ENCODE results near the gene FRAS1.
A peak's percentile ranks its signal among the peaks of the same experiment; 100 is the strongest.

DNA sequence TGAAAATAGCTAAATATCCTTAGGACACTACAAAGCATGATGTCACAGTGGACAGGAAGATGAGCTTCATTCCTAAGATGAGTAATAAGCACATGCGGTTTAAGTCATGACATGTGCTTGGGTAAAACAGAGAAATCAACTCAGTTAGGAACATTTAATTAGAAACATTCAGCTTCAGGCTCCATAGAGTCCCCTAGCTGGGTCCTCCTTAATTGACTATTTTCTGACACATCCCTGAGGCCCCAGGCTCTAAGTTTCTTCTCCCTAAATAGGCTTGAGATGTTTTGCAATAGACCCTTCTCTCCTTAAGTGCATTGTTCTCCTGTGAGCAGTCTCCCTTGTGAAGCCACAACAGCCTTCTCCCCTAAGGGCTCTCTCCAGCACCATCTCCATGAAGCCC, 424.1 kb downstream of the FRAS1 start:
- TF ChIP-seq, protein P1, sequence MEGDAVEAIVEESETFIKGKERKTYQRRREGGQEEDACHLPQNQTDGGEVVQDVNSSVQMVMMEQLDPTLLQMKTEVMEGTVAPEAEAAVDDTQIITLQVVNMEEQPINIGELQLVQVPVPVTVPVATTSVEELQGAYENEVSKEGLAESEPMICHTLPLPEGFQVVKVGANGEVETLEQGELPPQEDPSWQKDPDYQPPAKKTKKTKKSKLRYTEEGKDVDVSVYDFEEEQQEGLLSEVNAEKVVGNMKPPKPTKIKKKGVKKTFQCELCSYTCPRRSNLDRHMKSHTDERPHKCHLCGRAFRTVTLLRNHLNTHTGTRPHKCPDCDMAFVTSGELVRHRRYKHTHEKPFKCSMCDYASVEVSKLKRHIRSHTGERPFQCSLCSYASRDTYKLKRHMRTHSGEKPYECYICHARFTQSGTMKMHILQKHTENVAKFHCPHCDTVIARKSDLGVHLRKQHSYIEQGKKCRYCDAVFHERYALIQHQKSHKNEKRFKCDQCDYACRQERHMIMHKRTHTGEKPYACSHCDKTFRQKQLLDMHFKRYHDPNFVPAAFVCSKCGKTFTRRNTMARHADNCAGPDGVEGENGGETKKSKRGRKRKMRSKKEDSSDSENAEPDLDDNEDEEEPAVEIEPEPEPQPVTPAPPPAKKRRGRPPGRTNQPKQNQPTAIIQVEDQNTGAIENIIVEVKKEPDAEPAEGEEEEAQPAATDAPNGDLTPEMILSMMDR (IDR thresholded peaks at IDR 0.05): no peak
- TF ChIP-seq POLR2AphosphoS5 (IDR thresholded peaks at IDR 0.05; ENCODE audit: insufficient read depth in 1 of 2, low read depth in 1 of 2) (peak; percentile 35 to 59), POLR2A (IDR thresholded peaks at IDR 0.05) (no peak)

All from vagina (tissue), 2 donors.